Measurements from ENCODE around the gene MAN1C1. TPM values are rescaled to one million over a fixed set of nuclear protein-coding genes. Genes with fewer than 3 reads are reported as not detected.

Gene MAN1C1
- total and polyA plus RNA-seq, 9 of the 15 experiments (the other 6 are each of a cell fraction or from before 2014, with no cell fraction given): 0.04 to 0.44 (median 0.10) TPM; not detected in 3

GRCh38 chr1:25817840-25818501 is 201.4 kb downstream of the MAN1C1 start (continued):
- TF ChIP-seq REST (IDR thresholded peaks at IDR 0.05; ENCODE audit: borderline replicate concordance) (peak; percentile 18; the same call in 1 of the 2 replicates), REST (CRISPR knock-in tag; IDR thresholded peaks at IDR 0.05; ENCODE audit: low read depth) (no peak), PBX2 (CRISPR knock-in tag; IDR thresholded peaks at IDR 0.05; ENCODE audit: low read depth) (no peak), PBX2 (tag; conservative IDR thresholded peaks at IDR 0.05; ENCODE audit: low read depth) (peak; percentile 75), ZSCAN29 (IDR thresholded peaks at IDR 0.05) (no peak), MED1 (CRISPR knock-in tag; IDR thresholded peaks at IDR 0.05; ENCODE audit: borderline replicate concordance) (no peak), WHSC1 (IDR thresholded peaks at IDR 0.05; ENCODE audit: low read length) (no peak), CTBP1 (IDR thresholded peaks at IDR 0.05; ENCODE audit: borderline replicate concordance) (peak; percentile 44; the same call in 1 of the 2 replicates), ZEB2 (IDR thresholded peaks at IDR 0.05) (peak; percentile 83), MEIS2 (IDR thresholded peaks at IDR 0.05; ENCODE audit: partially characterized antibody) (peak; percentile 29), E2F8 (IDR thresholded peaks at IDR 0.05; ENCODE audit: low read depth, partially characterized antibody) (peak; percentile 35), VEZF1 (CRISPR knock-in tag; IDR thresholded peaks at IDR 0.05) (peak; percentile 27; the same call in 1 of the 2 replicates)
